Activated CD8-positive, alpha-beta memory T cell treated with anti-CD3 and anti-CD28 coated beads, Interleukin-2, amount 10 ng/mL, durations not matched to agents 7 days and 5 days (primary cell): ENCODE results near the gene TMEM181. TPM values are rescaled to one million over a fixed set of nuclear protein-coding genes. Genes with fewer than 3 reads are reported as not detected.
"Not testable (repeated sequence)": the region's sequence is repeated elsewhere in the genome, so short reads cannot be mapped to it uniquely, and the experiment has no call there.

Source experiments
- ATAC-seq: fragments of 150-1000 bp; cut with Tn5 transposase; one replicate; pipeline ENCODE4 v1.10.0; 2021; ENCODE audit warnings: moderate library complexity
- CTCF ChIA-PET: fragments of 350-600 bp; sonication (Branson Sonifier 250); formaldehyde crosslinking; loops from one replicate; lab custom pipeline; 2021; ENCODE audit warnings: antibody characterized with exemption; lab: Charles Lee
- DNase-seq: peaks from one replicate; pipeline ENCODE4 v3.0.0-alpha.2; 2020
- H3K27ac Mint-ChIP-seq: one replicate; pipeline ENCODE4 v1.8.0; 2021; ENCODE audit warnings: mild to moderate bottlenecking, mixed read lengths
- H3K27me3 Mint-ChIP-seq: one replicate; pipeline ENCODE4 v1.8.0; 2021; ENCODE audit warnings: mixed read lengths
- H3K36me3 Mint-ChIP-seq: one replicate; pipeline ENCODE4 v1.8.0; 2021; ENCODE audit warnings: mild to moderate bottlenecking, mixed read lengths
- H3K4me1 Mint-ChIP-seq: one replicate; pipeline ENCODE4 v1.8.0; 2021; ENCODE audit warnings: mixed read lengths
- H3K4me3 Mint-ChIP-seq: one replicate; pipeline ENCODE4 v1.8.0; 2021; ENCODE audit warnings: mild to moderate bottlenecking, moderate library complexity, mixed read lengths
- H3K9me3 Mint-ChIP-seq: one replicate; pipeline ENCODE4 v1.8.0; 2022; ENCODE audit warnings: low read depth, mixed read lengths
- total RNA-seq, 2 experiments: library from RNA; stranded (reverse); gene quantifications; one replicate each; pipeline ENCODE4 v1.2.3, GENCODE V29; 2021

TMEM181 gene
- total RNA-seq, 2 experiments from 2014 or later, result 14.0 to 17.4 TPM

- CTCF ChIA-PET, result no interaction called here
- H3K36me3 Mint-ChIP-seq, result no peaks in the 10 kb centered on the region
- no peaks in the 10 kb centered on the region for H3K9me3 Mint-ChIP-seq
- no peaks in the 10 kb centered on the region for H3K4me1 Mint-ChIP-seq
- peaks cover 32% of the 10 kb centered on the region for H3K27me3 Mint-ChIP-seq
- no peak overlapping the region for H3K27ac Mint-ChIP-seq
- ATAC-seq (no peak), DNase-seq (no peak)
- H3K4me3 Mint-ChIP-seq, result no peak overlapping the region
Observed at GRCh38 chr6:158544428-158544827, 15.5 kb upstream of the TMEM181 start.

- H3K27ac Mint-ChIP-seq, result no peak overlapping the region
- CTCF ChIA-PET, result interaction anchor here (0.8 kb wide), 1 partner anchor 60 kb away, joined by 3 read pairs; no protein-coding TSS in a partner anchor
- no peaks in the 10 kb centered on the region for H3K36me3 Mint-ChIP-seq
- peaks cover 25% of the 10 kb centered on the region for H3K27me3 Mint-ChIP-seq
- ATAC-seq (no peak), DNase-seq (no peak)
- no peak overlapping the region for H3K4me3 Mint-ChIP-seq
- no peaks in the 10 kb centered on the region for H3K9me3 Mint-ChIP-seq
- H3K4me1 Mint-ChIP-seq, result no peaks in the 10 kb centered on the region
Observed at GRCh38 chr6:158545043-158545966, 14.6 kb upstream of the TMEM181 start.

- H3K36me3 Mint-ChIP-seq, result no peaks in the 10 kb centered on the region
- DNase-seq (no peak), ATAC-seq (no peak)
- no peaks in the 10 kb centered on the region for H3K9me3 Mint-ChIP-seq
- H3K4me3 Mint-ChIP-seq, result no peak overlapping the region
- H3K4me1 Mint-ChIP-seq, result peaks cover 3% of the 10 kb centered on the region
- CTCF ChIA-PET, result interaction anchor here (1.6 kb wide), 1 partner anchor 327 kb away, joined by 4 read pairs; no protein-coding TSS in a partner anchor
- no peak overlapping the region for H3K27ac Mint-ChIP-seq
- peaks cover 23% of the 10 kb centered on the region for H3K27me3 Mint-ChIP-seq
Observed at GRCh38 chr6:158548418-158549161, 11.3 kb upstream of the TMEM181 start.

GRCh38 chr6:158552055-158552795 lies 7.7 kb upstream of the TMEM181 start:
- H3K9me3 Mint-ChIP-seq, result no peaks in the 10 kb centered on the region
- CTCF ChIA-PET, result interaction anchor here (0.6 to 1.6 kb wide), 5 partner anchors 10 to 338 kb away, joined by 3 to 5 read pairs (median 3); no protein-coding TSS in a partner anchor
- no peak overlapping the region for H3K27ac Mint-ChIP-seq
- no peak for ATAC-seq
- no peak overlapping the region for H3K4me3 Mint-ChIP-seq
- H3K36me3 Mint-ChIP-seq, result no peaks in the 10 kb centered on the region
- no peak for DNase-seq
- H3K4me1 Mint-ChIP-seq, result peaks cover 8% of the 10 kb centered on the region
- H3K27me3 Mint-ChIP-seq, result peaks cover 19% of the 10 kb centered on the region

- Mint-ChIP-seq H3K4me1 (peaks cover 8% of the 10 kb centered on the region), H3K36me3 (no peaks in the 10 kb centered on the region), H3K27me3 (peaks cover 19% of the 10 kb centered on the region), H3K27ac (no peak overlapping the region), H3K9me3 (no peaks in the 10 kb centered on the region), H3K4me3 (no peak overlapping the region)
- ATAC-seq (no peak), DNase-seq (no peak)
- CTCF ChIA-PET, result interaction anchor here (0.7 to 1.6 kb wide), 6 partner anchors 10 to 352 kb away, joined by 3 to 5 read pairs (median 3); no protein-coding TSS in a partner anchor
Observed at GRCh38 chr6:158552796-158553138, 7.1 kb upstream of the TMEM181 start.

- no peak for DNase-seq
- no peaks in the 10 kb centered on the region for H3K36me3 Mint-ChIP-seq
- CTCF ChIA-PET, result interaction anchor here (2.0 kb wide), 1 partner anchor 18 kb away, joined by 6 read pairs; no protein-coding TSS in a partner anchor
- no peak for ATAC-seq
- H3K4me1 Mint-ChIP-seq, result peaks cover 13% of the 10 kb centered on the region
- H3K9me3 Mint-ChIP-seq, result no peaks in the 10 kb centered on the region
- peaks cover 16% of the 10 kb centered on the region for H3K27me3 Mint-ChIP-seq
- no peak overlapping the region for H3K4me3 Mint-ChIP-seq
- H3K27ac Mint-ChIP-seq, result no peak overlapping the region
Observed at GRCh38 chr6:158554611-158555361, 5.1 kb upstream of the TMEM181 start.

- no peak overlapping the region for H3K4me3 Mint-ChIP-seq
- H3K4me1 Mint-ChIP-seq, result peaks cover 15% of the 10 kb centered on the region
- DNase-seq (no peak), ATAC-seq (no peak)
- no peaks in the 10 kb centered on the region for H3K9me3 Mint-ChIP-seq
- H3K36me3 Mint-ChIP-seq, result no peaks in the 10 kb centered on the region
- H3K27me3 Mint-ChIP-seq, result peaks cover 16% of the 10 kb centered on the region
- H3K27ac Mint-ChIP-seq, result no peak overlapping the region
- CTCF ChIA-PET, result interaction anchor here (2.0 kb wide), 1 partner anchor 20 kb away, joined by 6 read pairs; no protein-coding TSS in a partner anchor
Observed at GRCh38 chr6:158556113-158556512, 3.8 kb upstream of the TMEM181 start.

GRCh38 chr6:158557110-158557509 lies 2.8 kb upstream of the TMEM181 start:
- Mint-ChIP-seq H3K27me3 (peaks cover 15% of the 10 kb centered on the region), H3K4me1 (peaks cover 25% of the 10 kb centered on the region)
- H3K9me3 Mint-ChIP-seq, H3K4me3 Mint-ChIP-seq, H3K27ac Mint-ChIP-seq, H3K36me3 Mint-ChIP-seq, DNase-seq, ATAC-seq: not testable (repeated sequence)
- CTCF ChIA-PET, result interaction anchor here (0.8 kb wide), 1 partner anchor 11 kb away, joined by 3 read pairs; no protein-coding TSS in a partner anchor

GRCh38 chr6:158557927-158558326 lies 2.0 kb upstream of the TMEM181 start:
- DNase-seq (no peak), ATAC-seq (no peak)
- H3K36me3 Mint-ChIP-seq, result peaks cover 4% of the 10 kb centered on the region
- H3K27ac Mint-ChIP-seq, result no peak overlapping the region
- H3K27me3 Mint-ChIP-seq, result peaks cover 9% of the 10 kb centered on the region
- no peaks in the 10 kb centered on the region for H3K9me3 Mint-ChIP-seq
- H3K4me3 Mint-ChIP-seq, result no peak overlapping the region
- CTCF ChIA-PET, result no interaction called here
- peaks cover 31% of the 10 kb centered on the region for H3K4me1 Mint-ChIP-seq

GRCh38 chr6:158558415-158559306 lies 1.2 kb upstream of the TMEM181 start:
- ATAC-seq (no peak), DNase-seq (no peak)
- CTCF ChIA-PET, result interaction anchor here (0.6 to 2.3 kb wide), 5 partner anchors 20 to 339 kb away, joined by 3 to 9 read pairs (median 3); no protein-coding TSS in a partner anchor
- Mint-ChIP-seq H3K27ac (peak overlapping the region; percentile 69), H3K9me3 (no peaks in the 10 kb centered on the region), H3K36me3 (peaks cover 6% of the 10 kb centered on the region), H3K4me1 (peaks cover 35% of the 10 kb centered on the region), H3K27me3 (peaks cover 9% of the 10 kb centered on the region), H3K4me3 (peak overlapping the region; percentile 64)

- ATAC-seq (no peak), DNase-seq (no peak)
- Mint-ChIP-seq H3K27ac (peak overlapping the region; percentile 61), H3K36me3 (peaks cover 6% of the 10 kb centered on the region), H3K4me3 (peak overlapping the region; percentile 64), H3K4me1 (peaks cover 42% of the 10 kb centered on the region), H3K27me3 (peaks cover 9% of the 10 kb centered on the region), H3K9me3 (no peaks in the 10 kb centered on the region)
- CTCF ChIA-PET, result interaction anchor here (0.9 to 2.3 kb wide), 4 partner anchors 20 to 340 kb away, joined by 3 to 9 read pairs (median 4); no protein-coding TSS in a partner anchor
Observed at GRCh38 chr6:158559338-158559894, 475 bp upstream of the TMEM181 start.
